HG03103 (cell line): ENCODE data around the gene ZNHIT6.
"Not testable (repeated sequence)": the region's sequence is repeated elsewhere in the genome, so short reads cannot be mapped to it uniquely, and the experiment has no call there.

Source experiments
- ATAC-seq: cut with Tn5 transposase; IDR thresholded peaks from one replicate; pipeline ENCODE4 v1.9.1; 2021; ENCODE audit warnings: low read depth; ENCODE audit not compliant: unreplicated experiment

The ZNHIT6 gene

DNA sequence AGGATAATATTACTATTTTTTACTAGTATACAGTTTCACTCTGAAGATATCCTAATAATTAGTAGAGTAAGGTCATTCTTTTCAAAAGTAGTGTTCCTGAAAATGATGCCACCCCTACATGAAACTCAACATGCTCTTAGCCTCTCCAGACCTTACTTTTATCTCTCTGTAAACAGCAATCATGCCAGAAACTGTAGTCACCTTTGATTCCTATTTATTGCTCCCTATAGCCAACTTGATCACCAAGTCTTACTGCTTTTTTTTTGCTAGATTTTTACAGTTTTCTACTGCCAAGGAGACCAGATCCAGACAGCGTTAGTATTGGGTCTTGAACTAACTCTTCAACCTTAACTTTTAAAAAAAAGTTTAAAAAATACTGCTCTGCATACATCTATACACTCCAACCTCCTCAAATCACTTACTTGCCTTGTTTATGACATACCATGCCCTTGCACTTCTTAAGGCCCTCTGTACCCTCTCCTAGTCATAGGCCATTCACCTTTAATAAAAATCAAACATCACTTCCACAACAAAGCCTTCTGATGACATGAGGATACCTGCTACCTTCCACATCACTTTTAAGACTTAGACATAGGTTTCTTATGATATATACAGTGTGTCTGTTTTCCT is 36.1 kb downstream of the ZNHIT6 start:
- ATAC-seq, result no peak

DNA sequence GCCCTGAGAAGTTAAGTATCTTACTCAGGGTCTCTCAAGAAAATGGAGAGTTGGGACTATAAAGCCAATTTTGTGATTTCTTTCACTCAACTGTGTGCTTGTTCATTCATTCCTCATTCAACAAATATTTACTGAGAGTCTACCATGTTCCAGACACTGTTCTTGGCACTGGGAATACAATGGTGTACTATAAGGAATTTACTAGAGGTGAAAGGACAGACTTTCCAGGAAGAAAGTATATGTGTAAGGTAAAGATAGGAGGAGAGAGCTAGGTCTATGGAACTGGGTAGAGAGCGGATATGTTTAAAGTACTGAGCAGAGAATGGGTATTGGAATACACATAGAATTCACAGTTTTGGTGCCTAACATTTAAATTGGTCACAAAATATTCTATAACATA is 42.3 kb downstream of the ZNHIT6 start:
- no peak for ATAC-seq

DNA sequence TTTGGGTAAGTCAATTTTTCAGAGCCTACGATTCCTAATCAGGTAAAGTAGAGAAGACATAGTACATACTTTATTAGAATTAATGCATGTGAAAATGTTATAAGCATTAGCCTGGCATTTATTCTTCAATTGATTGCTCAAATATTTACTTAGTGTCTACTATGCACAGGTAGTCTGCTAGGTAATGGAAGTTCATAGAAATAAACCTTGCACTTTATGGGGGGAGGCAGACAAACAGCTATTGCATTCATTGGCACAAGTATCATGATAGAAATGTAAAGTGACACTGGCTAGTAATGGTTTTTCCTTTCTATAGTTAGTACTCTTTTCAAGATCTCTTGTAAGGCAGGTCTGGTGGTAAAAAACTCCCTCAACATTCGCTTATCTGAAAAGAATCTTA is 44.9 kb downstream of the ZNHIT6 start:
- ATAC-seq, result no peak

DNA sequence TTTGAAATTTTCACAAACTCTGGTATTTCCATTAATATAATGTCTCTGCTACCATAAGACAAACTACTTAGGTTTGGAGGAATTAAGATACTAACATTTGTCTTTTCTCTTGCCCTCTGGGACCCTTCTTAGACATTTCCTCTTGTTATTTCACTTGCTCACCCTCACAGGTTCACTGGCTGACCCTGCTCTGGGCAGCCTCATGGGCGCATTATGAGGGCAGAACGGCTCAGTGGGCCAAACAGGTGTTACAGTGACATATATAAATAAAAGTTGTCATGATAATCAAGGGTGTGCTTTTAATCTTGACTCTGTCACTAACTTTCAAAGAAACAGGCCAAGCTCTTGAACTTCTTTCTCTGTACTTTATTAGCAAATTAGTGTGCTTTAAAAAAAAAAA is 46.5 kb downstream of the ZNHIT6 start:
- no peak for ATAC-seq

DNA sequence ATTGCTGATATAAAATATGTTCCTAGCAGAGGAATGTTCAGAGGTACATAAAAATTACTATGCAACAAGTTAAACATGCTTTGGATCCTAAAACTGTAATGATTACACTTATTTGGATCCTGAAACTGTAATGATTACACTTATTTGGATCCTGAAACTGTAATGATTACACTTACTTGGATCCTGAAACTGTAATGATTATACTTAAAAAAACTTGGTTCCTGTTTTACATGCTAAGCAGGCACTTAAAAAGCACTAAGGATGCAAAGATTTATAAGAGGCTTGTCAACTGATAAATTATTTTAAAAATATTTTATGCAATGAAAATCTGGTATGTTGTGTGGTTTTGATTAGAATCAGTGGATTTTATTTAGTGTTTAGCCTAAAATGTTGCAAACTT is 47.7 kb downstream of the ZNHIT6 start:
- no peak for ATAC-seq

DNA sequence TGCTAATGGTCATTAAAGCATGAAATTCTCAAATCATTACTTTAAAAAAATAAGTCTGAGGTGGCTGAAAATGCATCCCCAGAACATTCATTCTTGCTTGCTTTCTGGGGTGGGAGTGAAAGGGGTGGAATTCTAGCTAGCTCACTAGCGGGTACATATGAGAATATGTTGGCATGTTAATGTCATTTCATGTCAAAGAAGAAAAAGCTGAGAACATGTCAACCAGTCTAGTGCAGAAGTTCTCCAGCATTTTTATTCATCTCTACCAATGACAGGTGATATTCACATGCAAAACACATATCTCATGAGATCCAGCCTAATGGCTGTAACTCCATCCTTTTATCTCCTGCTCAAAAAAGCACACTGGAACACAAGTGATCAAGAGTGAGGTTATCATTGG is 49.1 kb downstream of the ZNHIT6 start:
- ATAC-seq, result no peak

DNA sequence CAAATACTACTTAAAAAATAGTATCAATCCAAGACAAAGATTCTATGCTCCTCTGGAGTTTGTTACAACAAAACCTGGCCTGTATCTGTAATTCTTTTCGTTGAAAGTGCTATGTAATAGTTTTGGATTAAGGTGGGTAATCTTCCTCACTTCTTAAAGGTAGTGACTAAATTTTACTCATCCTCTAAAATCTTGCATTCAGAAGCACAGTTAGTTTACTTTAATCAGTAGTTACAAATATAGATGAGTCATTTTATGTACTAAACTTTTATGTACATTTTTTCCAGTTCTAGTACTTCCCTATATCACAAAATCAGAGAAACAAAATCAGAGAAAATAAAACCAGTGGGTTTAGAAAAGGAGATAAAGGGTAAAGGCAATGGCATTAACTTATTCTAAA is 51.3 kb downstream of the ZNHIT6 start:
- ATAC-seq, result no peak

DNA sequence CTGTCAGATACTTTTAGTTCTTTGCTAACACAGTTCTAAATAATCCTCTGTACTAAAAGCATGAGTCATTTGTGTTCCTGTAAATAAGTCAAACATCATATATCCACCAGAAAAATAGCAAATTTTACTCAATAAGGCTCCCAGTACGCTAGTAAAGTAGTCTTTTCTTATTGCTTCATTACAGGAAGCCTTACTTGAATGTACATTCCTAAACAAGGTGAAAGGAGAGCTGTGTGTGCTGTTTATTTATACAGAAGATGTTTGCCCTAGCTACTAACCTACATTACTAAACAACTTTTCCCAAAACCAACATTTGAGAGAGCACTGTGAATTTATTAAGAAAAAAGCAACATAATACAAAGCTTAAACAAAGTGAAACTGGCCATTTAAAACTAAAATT is 52.0 kb downstream of the ZNHIT6 start:
- no peak for ATAC-seq

DNA sequence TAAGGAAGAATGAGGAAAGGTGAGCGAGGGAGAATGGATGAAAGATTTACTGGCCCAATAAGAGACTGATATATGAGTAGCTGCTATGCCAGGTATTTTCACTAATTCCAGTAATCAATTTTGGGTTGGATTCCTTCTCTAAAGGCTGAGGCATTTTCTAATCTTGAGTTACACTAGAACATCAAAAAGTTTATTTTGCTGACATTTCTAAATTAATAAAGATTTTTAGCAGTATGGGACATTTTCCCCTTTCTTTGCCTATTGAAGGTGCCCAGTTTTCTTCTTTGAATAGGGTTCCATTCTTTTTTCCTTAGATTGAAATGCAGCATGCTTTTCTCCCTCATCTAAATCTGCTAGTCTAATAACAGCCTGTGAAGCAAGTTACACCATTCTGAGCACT is 52.9 kb downstream of the ZNHIT6 start:
- no peak for ATAC-seq

DNA sequence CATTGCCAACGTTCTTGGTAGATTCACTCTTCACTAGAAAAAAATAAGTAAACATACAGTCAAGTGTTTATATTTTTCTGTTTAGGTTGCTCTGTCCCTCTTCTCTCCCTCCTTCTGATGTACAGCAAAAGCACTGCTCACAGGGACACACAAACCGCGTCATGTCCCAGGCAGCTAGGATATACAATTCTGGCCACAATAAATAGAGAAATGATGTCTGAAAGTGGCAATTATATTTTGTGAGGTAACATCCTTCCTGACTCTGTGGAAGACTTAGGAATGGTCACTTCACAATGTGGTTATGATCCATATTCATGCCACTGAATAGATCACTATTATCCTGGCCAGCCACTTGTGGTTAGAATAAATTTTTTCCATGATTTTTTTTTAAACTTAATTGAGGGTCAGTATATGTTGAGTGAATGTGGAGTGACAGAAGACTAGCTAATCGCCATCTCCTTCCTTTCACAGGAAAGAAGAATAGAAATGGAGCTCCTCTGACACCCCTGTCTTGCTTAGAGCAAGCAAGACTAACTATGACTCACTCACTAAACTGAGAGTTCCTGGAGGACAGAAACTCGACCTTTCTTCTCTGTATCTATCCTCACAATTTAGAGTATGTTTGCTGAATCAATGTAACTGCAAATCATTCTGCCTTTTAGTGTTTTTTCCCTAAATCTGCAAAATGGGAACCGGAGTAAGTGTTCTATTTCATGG is 54.0 kb downstream of the ZNHIT6 start:
- no peak for ATAC-seq

DNA sequence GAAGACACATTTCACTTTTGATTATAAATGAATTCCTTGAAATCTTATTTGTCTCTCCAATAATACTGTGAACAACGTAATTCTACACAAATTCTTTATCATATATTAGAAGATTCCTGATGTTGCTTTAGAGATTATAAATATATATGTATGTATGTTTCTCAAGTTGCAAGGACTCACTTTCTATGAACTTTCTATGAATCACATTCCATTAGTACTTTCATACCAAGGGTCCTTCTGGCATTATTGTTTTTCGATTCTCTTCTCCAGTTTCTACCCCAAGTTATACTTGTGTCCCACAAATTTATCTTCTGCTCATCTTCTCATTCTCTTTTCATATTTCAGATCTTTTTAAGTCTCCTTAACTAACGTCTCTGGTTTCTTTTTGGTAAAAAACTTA is 55.9 kb downstream of the ZNHIT6 start:
- no peak for ATAC-seq

DNA sequence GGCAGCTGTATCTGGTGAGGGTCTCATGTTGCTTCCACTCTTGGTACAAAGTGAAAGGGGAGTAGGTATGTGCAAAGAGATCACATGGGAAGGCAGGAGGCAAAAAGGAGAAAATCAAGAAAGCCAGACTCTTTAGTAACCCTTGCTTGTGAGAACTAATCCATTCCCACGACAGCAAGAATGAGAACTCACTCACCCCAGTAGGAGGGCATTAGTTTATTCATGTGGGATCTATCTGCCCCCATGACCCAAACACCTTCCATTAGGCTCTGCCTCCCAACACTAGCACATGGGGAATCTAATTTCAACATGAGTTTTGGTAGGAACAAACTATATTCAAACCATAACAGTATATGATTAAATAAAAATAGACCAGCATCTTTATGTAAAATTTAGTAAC is 57.6 kb downstream of the ZNHIT6 start:
- no peak for ATAC-seq

DNA sequence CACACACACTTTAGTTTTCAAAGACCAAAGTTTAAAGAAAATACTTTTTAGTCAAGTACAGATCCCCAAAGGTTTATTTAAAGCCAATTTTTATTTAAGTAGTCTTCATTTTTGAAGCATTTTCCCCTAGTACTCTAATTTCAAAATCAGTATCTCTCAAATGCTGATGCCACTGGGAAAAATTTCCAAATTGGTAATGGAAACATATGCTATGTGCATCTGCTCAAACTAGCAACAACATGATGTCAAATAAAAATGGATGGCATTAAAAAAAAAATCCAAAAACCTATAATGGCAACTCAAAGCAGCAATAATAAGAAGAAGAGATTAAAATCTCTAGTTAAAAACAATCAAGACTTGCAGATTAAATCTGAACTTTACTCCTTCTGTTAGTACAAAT is 58.6 kb downstream of the ZNHIT6 start:
- no peak for ATAC-seq

DNA sequence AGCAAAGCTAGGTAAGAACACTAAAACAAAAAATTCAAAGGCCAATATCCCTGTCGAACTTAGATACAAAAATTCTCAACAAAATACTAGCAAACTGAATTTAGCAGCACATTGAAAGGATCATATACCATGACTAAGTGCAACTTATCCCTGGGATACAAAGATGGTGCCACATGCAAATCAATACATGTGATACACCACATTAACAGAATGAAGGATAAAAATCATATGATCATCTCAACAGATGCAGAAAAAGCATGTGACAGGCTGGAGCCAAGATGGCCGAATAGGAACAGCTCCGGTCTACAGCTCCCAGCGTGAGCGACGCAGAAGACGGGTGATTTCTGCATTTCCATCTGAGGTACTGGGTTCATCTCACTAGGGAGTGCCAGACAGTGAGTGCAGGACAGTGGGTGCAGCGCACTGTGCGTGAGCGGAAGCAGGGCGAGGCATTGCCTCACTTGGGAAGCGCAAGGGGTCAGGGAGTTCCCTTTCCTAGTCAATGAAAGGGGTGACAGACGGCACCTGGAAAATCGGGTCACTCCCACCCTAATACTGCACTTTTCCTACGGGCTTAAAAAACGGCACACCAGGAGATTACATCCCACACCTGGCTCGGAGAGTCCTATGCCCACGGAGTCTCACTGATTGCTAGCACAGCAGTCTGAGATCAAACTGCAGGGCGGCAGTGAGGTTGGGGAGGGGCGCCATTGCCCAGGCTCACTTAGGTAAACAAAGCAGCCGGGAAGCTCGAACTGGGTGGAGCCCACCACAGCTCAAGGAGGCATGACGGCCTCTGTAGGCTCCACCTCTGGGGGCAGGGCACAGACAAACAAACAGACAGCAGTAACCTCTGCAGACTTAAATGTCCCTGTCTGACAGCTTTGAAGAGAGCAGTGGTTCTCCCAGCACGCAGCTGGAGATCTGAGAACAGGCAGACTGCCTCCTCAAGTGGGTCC is 66.4 kb downstream of the ZNHIT6 start:
- not testable (repeated sequence) for ATAC-seq

DNA sequence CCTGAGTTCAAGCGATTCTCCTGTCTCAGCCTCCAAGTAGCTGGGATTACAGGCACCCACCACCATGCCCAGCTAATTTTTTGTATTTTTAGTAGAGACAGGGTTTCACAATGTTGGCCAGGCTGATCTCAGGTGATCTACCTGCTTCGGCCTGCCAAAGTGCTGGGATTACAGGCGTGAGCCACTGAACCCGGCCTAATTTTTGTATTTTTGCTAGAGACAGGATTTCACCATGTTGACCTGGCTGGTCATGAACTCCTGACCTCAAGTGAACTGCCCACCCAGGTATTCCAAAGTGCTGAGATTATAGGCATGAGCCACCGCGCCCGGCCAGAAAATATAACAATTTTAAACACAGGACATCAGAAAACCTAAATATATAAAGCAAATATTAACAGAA is 68.3 kb downstream of the ZNHIT6 start:
- not testable (repeated sequence) for ATAC-seq

DNA sequence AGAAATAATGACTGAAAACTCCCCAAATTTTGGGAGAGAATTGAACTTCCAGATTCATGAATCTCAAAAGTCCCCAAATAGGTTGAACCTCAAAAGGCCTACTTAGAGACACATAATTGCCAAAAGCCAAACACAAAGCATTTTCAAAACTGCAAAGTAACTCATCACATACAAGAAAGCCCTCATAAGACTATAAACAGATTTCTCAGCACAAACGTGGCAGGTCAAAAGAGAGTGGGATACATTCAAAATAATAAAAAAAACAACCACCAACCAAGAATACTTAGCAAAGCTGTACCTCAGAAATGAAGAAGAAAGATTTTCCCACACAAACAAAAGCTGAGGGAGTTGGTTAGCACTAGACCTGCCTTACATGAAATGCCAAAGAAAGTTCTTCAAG is 69.8 kb downstream of the ZNHIT6 start:
- no peak for ATAC-seq

DNA sequence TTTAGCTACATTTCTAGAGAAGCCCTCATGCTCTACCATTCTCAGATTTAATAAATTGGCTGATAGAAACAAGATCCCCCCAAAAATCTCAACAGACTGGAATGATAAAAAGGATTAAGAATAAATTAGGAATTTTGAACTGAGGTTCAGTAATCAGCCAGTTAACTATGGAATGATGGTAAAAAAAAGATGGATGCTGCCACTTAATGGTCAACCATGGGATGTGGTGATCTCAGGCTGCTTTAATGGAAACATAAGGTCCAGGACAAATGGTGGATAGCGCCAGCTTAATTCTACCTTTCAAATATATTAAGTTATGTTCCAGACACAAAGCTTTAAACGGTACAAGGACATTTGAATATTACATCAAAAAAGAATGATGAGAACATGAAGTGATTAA is 77.7 kb downstream of the ZNHIT6 start:
- no peak for ATAC-seq

DNA sequence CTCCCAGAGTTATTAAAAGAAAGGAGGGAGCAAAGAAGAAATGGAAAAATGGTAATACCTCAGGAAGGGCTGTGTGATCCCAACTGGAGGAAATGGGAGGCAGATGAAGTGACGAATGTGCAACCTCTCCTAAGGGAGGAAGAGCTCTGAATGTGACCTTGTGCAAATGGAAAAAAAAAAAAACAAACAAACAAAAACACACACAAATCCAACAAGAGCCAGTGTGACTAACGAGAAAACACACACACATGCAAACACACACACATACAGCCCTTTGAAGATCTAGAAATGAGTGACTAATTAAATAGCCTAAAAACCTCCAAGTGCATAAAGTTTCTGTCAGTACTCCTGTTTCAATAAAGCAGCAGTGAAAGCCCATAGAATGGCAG is 78.7 kb downstream of the ZNHIT6 start:
- ATAC-seq, result no peak

DNA sequence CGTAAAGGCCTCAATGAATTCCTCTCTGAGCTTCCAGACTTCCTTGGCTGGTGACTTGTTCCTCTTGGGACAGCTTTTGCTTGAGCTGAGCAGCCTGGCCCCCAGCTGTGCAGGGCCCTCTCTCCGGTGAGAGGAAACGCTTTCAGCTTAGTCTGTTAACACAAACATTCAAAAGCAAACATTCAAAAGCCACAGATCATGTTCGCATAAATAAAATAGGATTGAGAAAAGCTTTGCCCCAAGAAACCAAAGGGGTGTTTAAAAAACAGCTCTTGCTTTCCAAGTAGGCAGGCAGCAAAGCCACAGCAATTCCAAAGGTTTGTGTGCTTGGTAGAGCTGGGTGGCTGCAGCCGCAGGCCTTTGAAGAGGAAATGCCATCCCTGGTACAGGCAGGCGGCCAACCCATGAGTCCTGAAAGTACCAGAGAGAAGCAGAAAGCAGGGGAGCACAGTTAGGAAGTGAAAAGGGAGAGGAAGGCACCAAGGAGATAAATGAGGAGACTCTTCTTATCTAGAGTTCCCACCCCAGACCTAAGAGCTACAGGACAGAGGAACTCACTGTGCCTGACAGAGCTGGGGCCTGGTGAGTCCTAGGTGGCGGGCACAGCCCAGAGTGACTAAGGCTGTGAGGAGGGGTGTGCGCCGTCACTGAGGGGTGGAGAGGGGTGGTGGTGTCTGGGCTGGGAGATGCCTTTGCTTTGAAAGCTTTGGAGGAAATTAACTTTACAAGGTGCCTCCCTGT is 79.3 kb downstream of the ZNHIT6 start:
- no peak for ATAC-seq

DNA sequence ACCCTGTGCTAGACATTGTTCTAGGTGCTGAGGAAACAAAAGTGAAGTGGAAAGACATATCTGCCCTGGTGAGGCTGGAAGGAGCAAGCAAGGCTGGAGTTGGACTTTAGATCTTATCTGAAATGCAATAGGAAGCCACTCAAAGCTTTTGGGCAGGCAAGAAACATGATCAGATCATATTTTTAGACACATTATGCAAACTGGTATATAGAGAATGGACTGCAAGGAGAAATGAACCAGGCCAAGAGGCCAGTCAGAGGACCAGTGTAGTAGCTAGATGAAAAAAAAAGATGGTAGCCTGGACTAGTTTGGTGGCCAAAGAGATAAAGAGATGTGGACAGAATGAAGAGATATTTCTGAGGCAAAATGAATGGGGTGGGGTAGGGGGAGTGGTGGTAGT is 81.4 kb downstream of the ZNHIT6 start:
- ATAC-seq, result no peak

DNA sequence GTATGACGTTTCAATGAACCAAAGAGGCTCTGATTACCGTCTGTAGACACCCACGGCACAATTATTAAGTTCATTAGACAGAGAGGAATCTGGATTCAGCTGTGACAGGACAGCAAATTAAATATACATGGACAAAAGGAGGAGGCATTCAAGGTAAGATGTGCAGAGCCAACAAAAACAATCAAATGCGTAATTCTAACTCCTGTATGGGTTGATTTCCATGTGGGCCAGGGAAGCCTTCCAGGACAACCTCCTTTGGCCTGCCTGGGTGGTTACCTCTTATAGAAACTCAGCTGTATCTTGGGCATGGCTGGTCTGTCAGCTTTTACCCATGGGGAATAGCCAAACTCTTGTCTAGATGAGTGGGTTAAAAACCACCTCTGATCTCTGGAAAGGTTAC is 83.9 kb downstream of the ZNHIT6 start:
- no peak for ATAC-seq
